NCI-H2029 (cell line): ENCODE data around the gene CDC14C.
"Not testable (repeated sequence)": the region's sequence is repeated elsewhere in the genome, so short reads cannot be mapped to it uniquely, and the experiment has no call there.

Experiments used
- DNase-seq: peaks from one replicate; lab custom pipeline; 2025; lab: John Stamatoyannopoulos, UW

CDC14C gene

GRCh38 chr7:48924433-48924832, at the start of gene CDC14C:
Gene CDC14C, plus strand, starts transcription at chr7:48924547. Its CDS starts 126 bp downstream, at chr7:48924673.
- no peak for DNase-seq

- DNase-seq, result peak; percentile 76
These were observed 49.1 kb upstream of the CDC14C start for GRCh38 chr7:48875045-48875916.

- no peak for DNase-seq
These were observed 48.3 kb upstream of the CDC14C start for GRCh38 chr7:48876087-48876486.

- DNase-seq, result no peak
These were observed 43.5 kb upstream of the CDC14C start for GRCh38 chr7:48880851-48881250.

- DNase-seq, result no peak
These were observed 36.8 kb upstream of the CDC14C start for GRCh38 chr7:48887500-48887899.

GRCh38 chr7:48894574-48894973, 29.8 kb upstream of the CDC14C start:
- no peak for DNase-seq

GRCh38 chr7:48899932-48900331, 24.4 kb upstream of the CDC14C start:
- no peak for DNase-seq

GRCh38 chr7:48901966-48902365, 22.4 kb upstream of the CDC14C start:
- no peak for DNase-seq

- no peak for DNase-seq
These were observed 19.4 kb upstream of the CDC14C start for GRCh38 chr7:48904975-48905374.

- not testable (repeated sequence) for DNase-seq
These were observed 18.7 kb upstream of the CDC14C start for GRCh38 chr7:48905686-48906085.

GRCh38 chr7:48909887-48910286, 14.5 kb upstream of the CDC14C start:
- not testable (repeated sequence) for DNase-seq

- no peak for DNase-seq
These were observed 7.1 kb downstream of the CDC14C start for GRCh38 chr7:48931481-48931880.

- DNase-seq, result no peak
These were observed 8.0 kb downstream of the CDC14C start for GRCh38 chr7:48932126-48932910.

- DNase-seq, result no peak
These were observed 9.3 kb downstream of the CDC14C start for GRCh38 chr7:48933549-48934085.

- no peak for DNase-seq
These were observed 14.4 kb downstream of the CDC14C start for GRCh38 chr7:48938539-48939295.

- no peak for DNase-seq
These were observed 19.1 kb downstream of the CDC14C start for GRCh38 chr7:48943279-48943990.

GRCh38 chr7:48955916-48956315, 31.6 kb downstream of the CDC14C start:
- no peak for DNase-seq

- no peak for DNase-seq
These were observed 35.3 kb downstream of the CDC14C start for GRCh38 chr7:48959676-48960075.

GRCh38 chr7:48962821-48963505, 38.6 kb downstream of the CDC14C start:
- no peak for DNase-seq

- DNase-seq, result no peak
These were observed 39.7 kb downstream of the CDC14C start for GRCh38 chr7:48964074-48964473.

- no peak for DNase-seq
These were observed 46.8 kb downstream of the CDC14C start for GRCh38 chr7:48971173-48971572.
